IMR-90 (cell line): ENCODE measurements around the gene SLC30A1. TPM values are rescaled to one million over a fixed set of nuclear protein-coding genes. Genes with fewer than 3 reads are reported as not detected.
A peak's percentile ranks its signal among the peaks of the same experiment; 100 is the strongest.

Source experiments
- ATAC-seq: fragments of 200-7000 bp; cut with Tn5 transposase; 2 replicates; pipeline ENCODE4 v1.9.1; 2020; ENCODE audit warnings: low read depth, mild to moderate bottlenecking, moderate library complexity
- BruUV-seq: library from RNA; stranded (reverse); fragments of 400-500 nt; replicated peaks from 2 replicates; lab custom pipeline; 2021; lab: Mats Ljungman, UMichigan
- CTCF ChIA-PET: fragments of 300-600 bp; formaldehyde crosslinking; extraction: SDS; loops from one replicate; lab custom pipeline; 2021; ENCODE audit warnings: antibody characterized with exemption; lab: Yijun Ruan, JAX
- POLR2A ChIA-PET: fragments of 300-600 bp; sonication (Branson Sonifier 250); formaldehyde crosslinking; loops from one replicate; lab custom pipeline; 2022; ENCODE audit warnings: antibody characterized with exemption; ENCODE audit not compliant: unreplicated experiment; lab: Charles Lee
- DNase-seq: peaks from one replicate; pipeline ENCODE4 v3.0.0; 2013
- H2AFZ ChIP-seq: replicated peaks from 2 replicates; pipeline ENCODE3; 2013; ENCODE audit warnings: low read length, mild to moderate bottlenecking; ENCODE audit not compliant: poor library complexity
- H2AK5ac ChIP-seq: 2 replicates; pipeline ENCODE4 v1.6.1; 2013; ENCODE audit warnings: low read depth, low read length, inconsistent platforms
- H2AK9ac ChIP-seq: replicated peaks from 2 replicates; pipeline ENCODE3; 2013; ENCODE audit warnings: mild to moderate bottlenecking, low read depth, low read length, moderate library complexity; ENCODE audit not compliant: poor library complexity
- H2BK120ac ChIP-seq: 2 replicates; pipeline ENCODE4 v1.6.1; 2013; ENCODE audit warnings: low read depth, low read length, inconsistent platforms
- H2BK15ac ChIP-seq: 3 replicates; pipeline ENCODE4 v1.6.1; 2013; ENCODE audit warnings: low read depth, low read length, inconsistent platforms
- H2BK20ac ChIP-seq: 2 replicates; pipeline ENCODE4 v1.6.1; 2013; ENCODE audit warnings: low read depth, mild to moderate bottlenecking, inconsistent platforms, low read length, moderate library complexity
- H2BK5ac ChIP-seq: 2 replicates; pipeline ENCODE4 v1.6.1; 2013; ENCODE audit warnings: mild to moderate bottlenecking, low read depth, low read length, inconsistent platforms; ENCODE audit not compliant: poor library complexity, severe bottlenecking
- H3K14ac ChIP-seq: replicated peaks from 2 replicates; pipeline ENCODE4 v1.6.1; 2013; ENCODE audit warnings: low read depth, low read length, inconsistent platforms
- H3K18ac ChIP-seq: 2 replicates; pipeline ENCODE4 v1.6.1; 2013; ENCODE audit warnings: low read depth, low read length, control low read depth
- H3K23ac ChIP-seq: 2 replicates; pipeline ENCODE4 v1.6.1; 2013; ENCODE audit warnings: low read depth, low read length, inconsistent platforms
- H3K27ac ChIP-seq: 2 replicates; pipeline ENCODE4 v1.5.1; 2013; ENCODE audit warnings: mild to moderate bottlenecking, control low read depth, low read length; ENCODE audit not compliant: insufficient read depth
- H3K27me3 ChIP-seq: 2 replicates; pipeline ENCODE4 v1.6.1; 2013; ENCODE audit warnings: low read length; ENCODE audit not compliant: control insufficient read depth, insufficient read depth
- H3K36me3 ChIP-seq: 2 replicates; pipeline ENCODE4 v1.6.1; 2013; ENCODE audit warnings: low read length, mixed read lengths; ENCODE audit not compliant: control insufficient read depth, insufficient read depth
- H3K4ac ChIP-seq: 2 replicates; pipeline ENCODE4 v1.6.1; 2013; ENCODE audit warnings: low read depth, low read length, inconsistent platforms
- H3K4me1 ChIP-seq: 2 replicates; pipeline ENCODE4 v1.6.1; 2013; ENCODE audit warnings: low read length, mixed read lengths; ENCODE audit not compliant: control insufficient read depth, insufficient read depth
- H3K4me2 ChIP-seq: 2 replicates; pipeline ENCODE4 v1.6.1; 2013; ENCODE audit warnings: low read depth, mild to moderate bottlenecking, control low read depth, low read length, moderate library complexity
- H3K4me3 ChIP-seq: 2 replicates; pipeline ENCODE4 v1.5.1; 2013; ENCODE audit warnings: low read depth, mild to moderate bottlenecking, control low read depth, low read length, moderate library complexity; ENCODE audit not compliant: insufficient read depth
- H3K56ac ChIP-seq: 2 replicates; pipeline ENCODE4 v1.6.1; 2013; ENCODE audit warnings: low read length, inconsistent platforms; ENCODE audit not compliant: insufficient read depth; ENCODE audit errors: extremely low read depth
- H3K79me1 ChIP-seq, 2 experiments: 2 replicates each; pipeline ENCODE4 v1.6.1; 2013; ENCODE audit warnings: low read length in 2 of 2, inconsistent platforms in 1 of 2, low read depth in 1 of 2
- H3K9ac ChIP-seq: 2 replicates; pipeline ENCODE4 v1.6.1; 2013; ENCODE audit warnings: low read depth, low read length, control low read depth
- H3K9me1 ChIP-seq: 2 replicates; pipeline ENCODE4 v1.6.1; 2013; ENCODE audit warnings: low read length, inconsistent platforms; ENCODE audit not compliant: insufficient read depth
- H3K9me3 ChIP-seq: 2 replicates; pipeline ENCODE4 v1.6.1; 2013; ENCODE audit warnings: low read length; ENCODE audit not compliant: control insufficient read depth, insufficient read depth
- H4K20me1 ChIP-seq: 2 replicates; pipeline ENCODE4 v1.6.1; 2013; ENCODE audit warnings: low read length, inconsistent platforms; ENCODE audit not compliant: insufficient read depth
- H4K5ac ChIP-seq: 2 replicates; pipeline ENCODE4 v1.6.1; 2013; ENCODE audit warnings: mild to moderate bottlenecking, low read depth, low read length, control low read depth
- H4K8ac ChIP-seq, 2 experiments: 2 replicates each; pipeline ENCODE4 v1.6.1; 2013; ENCODE audit warnings: low read depth in 2 of 2, low read length in 2 of 2, control low read depth in 1 of 2, inconsistent platforms in 1 of 2
- H4K91ac ChIP-seq: 2 replicates; pipeline ENCODE4 v1.6.1; 2013; ENCODE audit warnings: low read depth, low read length, inconsistent platforms; ENCODE audit not compliant: insufficient read depth
- BHLHE40 ChIP-seq: fragments of 150-350 bp; IDR thresholded peaks from 2 replicates; pipeline ENCODE4 v1.6.1; 2016; ENCODE audit warnings: mild to moderate bottlenecking, low read depth, low read length
- CHD1 ChIP-seq: IDR thresholded peaks from 2 replicates; pipeline ENCODE4 v1.6.1; 2012; ENCODE audit warnings: low read depth, low read length, improper control_type of control experiment
- CTCF ChIP-seq: conservative IDR thresholded peaks from 2 replicates; pipeline ENCODE4 v1.5.1; 2012; ENCODE audit warnings: mild to moderate bottlenecking, low read depth, low read length, improper control_type of control experiment
- ELK1 ChIP-seq: fragments of 150-350 bp; IDR thresholded peaks from 2 replicates; pipeline ENCODE4 v1.6.1; 2016; ENCODE audit warnings: low read depth, mild to moderate bottlenecking, low read length, moderate library complexity, borderline replicate concordance
- FOS ChIP-seq: fragments of 150-350 bp; IDR thresholded peaks from 2 replicates; pipeline ENCODE4 v1.6.1; 2016; ENCODE audit warnings: low read depth, low read length
- MAFK ChIP-seq: IDR thresholded peaks from 2 replicates; pipeline ENCODE4 v1.6.1; 2012; ENCODE audit warnings: low read depth, low read length, improper control_type of control experiment
- NFE2L2 ChIP-seq: fragments of 150-350 bp; IDR thresholded peaks from 2 replicates; pipeline ENCODE4 v1.6.1; 2016; ENCODE audit warnings: low read depth, mild to moderate bottlenecking, low read length
- POLR2A ChIP-seq: IDR thresholded peaks from 2 replicates; pipeline ENCODE4 v1.6.1; 2012; ENCODE audit warnings: mild to moderate bottlenecking, low read depth, low read length
- RAD21 ChIP-seq: IDR thresholded peaks from 2 replicates; pipeline ENCODE4 v1.6.1; 2012; ENCODE audit warnings: low read length, improper control_type of control experiment
- RCOR1 ChIP-seq: IDR thresholded peaks from 2 replicates; pipeline ENCODE4 v1.6.1; 2012; ENCODE audit warnings: mild to moderate bottlenecking, low read length, improper control_type of control experiment; ENCODE audit not compliant: insufficient replicate concordance
- RFX5 ChIP-seq: IDR thresholded peaks from 2 replicates; pipeline ENCODE4 v1.8.0; 2012; ENCODE audit warnings: low read depth, mild to moderate bottlenecking, low read length, moderate library complexity
- SMC3 ChIP-seq: fragments of 150-350 bp; IDR thresholded peaks from 2 replicates; pipeline ENCODE4 v1.6.1; 2016; ENCODE audit warnings: low read depth, mild to moderate bottlenecking, antibody characterized with exemption, low read length, moderate library complexity
- USF2 ChIP-seq: fragments of 150-350 bp; IDR thresholded peaks from 2 replicates; pipeline ENCODE4 v1.6.1; 2017; ENCODE audit warnings: mild to moderate bottlenecking, antibody characterized with exemption, low read length, low read depth
- WGBS, 2 experiments: methylation state at CpG; one replicate each; pipeline versions ENCODE4 v1.1.5 to v1.1.7; 2013; ENCODE audit warnings: missing lambda C conversion rate in 2 of 2; ENCODE audit not compliant: insufficient read length in 1 of 2; ENCODE audit errors: extremely low coverage in 2 of 2; 5-methylcytosine and 5-hydroxymethylcytosine counted together
- dilution Hi-C: fragments of 300-500 bp; cut with HindIII; formaldehyde crosslinking; loops from one replicate; pipeline ENCODE4 v1.14.3; 2018; ENCODE audit warnings: low sequenced_read_pairs; ENCODE audit not compliant: unreplicated experiment
- in situ Hi-C: fragments of 300-500 bp; cut with MboI; formaldehyde crosslinking; loops from 3 replicates; pipeline ENCODE4 v1.14.3; 2019; ENCODE audit warnings: low sequenced_read_pairs, inconsistent platforms, mixed read lengths
- intact Hi-C: fragments of 100-400 bp; cut with micrococcal nuclease; formaldehyde crosslinking; loops from 2 replicates; pipeline ENCODE4 v1.10.0; 2022
- polyA plus RNA-seq, 3 experiments: library from polyadenylated mRNA; depleted of rRNA; stranded (reverse); fragments of >200 nt; gene quantifications; 2 replicates each; pipeline ENCODE4 v1.2.3, GENCODE V29; 2012; ENCODE audit warnings: low replicate concordance in 1 of 3
- total RNA-seq: library from RNA; depleted of rRNA; stranded (reverse); fragments of >200 nt; gene quantifications from 2 replicates; pipeline ENCODE4 v1.2.3, GENCODE V29; 2012

SLC30A1 gene
- total and polyA plus RNA-seq, 2 of the 4 experiments (the other 2 are of a cell fraction): 5.4 to 8.4 TPM

- no peak overlapping the region for H3K56ac ChIP-seq
- TF ChIP-seq NFE2L2 (no peak), ELK1 (no peak), RFX5 (no peak), RCOR1 (no peak), FOS (no peak), BHLHE40 (no peak), SMC3 (no peak), USF2 (no peak), MAFK (no peak), CHD1 (no peak), RAD21 (no peak), CTCF (no peak), POLR2A (no peak)
- in situ Hi-C loops: no loop called here
- no peak overlapping the region for H2BK5ac ChIP-seq
- no peak overlapping the region for H4K5ac ChIP-seq
- H2BK120ac ChIP-seq: no peak overlapping the region
- H3K9ac ChIP-seq: no peak overlapping the region
- no peak overlapping the region for H3K18ac ChIP-seq
- H2BK20ac ChIP-seq: no peak overlapping the region
- H3K4me3 ChIP-seq: no peak overlapping the region
- dilution Hi-C loops: no loop called here
- H3K27ac ChIP-seq: no peak overlapping the region
- ATAC-seq: no peak
- no peak overlapping the region for H3K4ac ChIP-seq
- intact Hi-C loops: no loop called here
- H2BK15ac ChIP-seq: no peak overlapping the region
- ChIA-PET POLR2A (no interaction called here), CTCF (no interaction called here)
- no peaks in the 10 kb centered on the region for H3K79me1 ChIP-seq
- peak overlapping the region; percentile 26 for H2AFZ ChIP-seq
- 50% methylated on average over 1 of the region's 6 CpGs; no CpG with 5 or more reads in 1 of the 2 experiments for WGBS, 2 experiments
- no peak overlapping the region for H3K23ac ChIP-seq
- no peaks in the 10 kb centered on the region for H3K9me3 ChIP-seq
- no peaks in the 10 kb centered on the region for H3K4me1 ChIP-seq
- H2AK5ac ChIP-seq: no peak overlapping the region
- H3K27me3 ChIP-seq: peaks cover 10% of the 10 kb centered on the region
- no peaks in the 10 kb centered on the region for H3K9me1 ChIP-seq
- H4K91ac ChIP-seq: no peak overlapping the region
- no TSS peak for BruUV-seq
- H4K20me1 ChIP-seq: no peaks in the 10 kb centered on the region
- H4K8ac ChIP-seq: no peak overlapping the region
- DNase-seq: no peak
- no peak overlapping the region for H2AK9ac ChIP-seq
- no peak overlapping the region for H3K14ac ChIP-seq
- no peaks in the 10 kb centered on the region for H3K36me3 ChIP-seq
- H3K4me2 ChIP-seq: no peak overlapping the region
Observed at GRCh38 chr1:211532088-211532444, 46.9 kb downstream of the SLC30A1 start.
